Measurements from ENCODE around the gene CXCL11. TPM values are rescaled to one million over a fixed set of nuclear protein-coding genes. Genes with fewer than 3 reads are reported as not detected.

The CXCL11 gene
- 0.04 and 0.14 TPM in 2 replicates for polyA plus RNA-seq (2013)

GRCh38 chr4:76035799-76036380 lies at the start of gene CXCL11:
Gene CXCL11, minus strand, starts transcription at chr4:76036070. Its CDS starts 83 bp downstream, at chr4:76035987.
- H3K79me1 ChIP-seq (ENCODE audit: low read length), result no peaks in the 10 kb centered on the region
- H4K8ac ChIP-seq (ENCODE audit: low read depth, low read length), result no peak within 1 kb of the TSS
- H3K27ac ChIP-seq (ENCODE audit: low read depth, low read length), result no peak within 1 kb of the TSS
- no peak within 1 kb of the TSS for H2BK120ac ChIP-seq (ENCODE audit: insufficient read depth, low read length, poor library complexity)
- H3K18ac ChIP-seq (ENCODE audit: low read length), result no peak within 1 kb of the TSS
- H4K12ac ChIP-seq (ENCODE audit: low read depth, low read length), result no peak within 1 kb of the TSS
- no peak within 1 kb of the TSS for H3K9ac ChIP-seq (ENCODE audit: low read length)
- WGBS (ENCODE audit: extremely low coverage, insufficient coverage, insufficient read length), result no CpG with 5 or more reads among the region's 2 CpGs
- no peak within 1 kb of the TSS for H2BK12ac ChIP-seq (ENCODE audit: low read length)
- no peaks in the 10 kb centered on the region for H3K36me3 ChIP-seq (ENCODE audit: control insufficient read depth in 1 of 2, insufficient read depth in 2 of 2, low read length in 2 of 2)
- H3K79me2 ChIP-seq (ENCODE audit: control insufficient read depth, insufficient read depth, low read length, poor library complexity), result no peaks in the 10 kb centered on the region
- no peak within 1 kb of the TSS for H2AFZ ChIP-seq (ENCODE audit: insufficient read depth, low read length, poor library complexity)
- no peak within 1 kb of the TSS for H3K14ac ChIP-seq (ENCODE audit: low read length)
- H3K27me3 ChIP-seq (ENCODE audit: insufficient read depth, low read length), result no peaks in the 10 kb centered on the region
- no peaks in the 10 kb centered on the region for H3K9me3 ChIP-seq (ENCODE audit: insufficient read depth, low read depth, low read length)
- H4K91ac ChIP-seq (ENCODE audit: low read depth, low read length), result no peak within 1 kb of the TSS
- H3K4me1 ChIP-seq (ENCODE audit: control insufficient read depth in 1 of 2, insufficient read depth in 2 of 2, low read length in 2 of 2), result no peaks in the 10 kb centered on the region
- no peak within 1 kb of the TSS for H3K4me2 ChIP-seq (ENCODE audit: low read length)
- H3K4ac ChIP-seq (ENCODE audit: low read depth, low read length), result no peak within 1 kb of the TSS
- H3K4me3 ChIP-seq (ENCODE audit: low read depth, low read length), result peak within 1 kb of the TSS; percentile 20
- H2BK5ac ChIP-seq (ENCODE audit: low read depth, low read length, poor library complexity), result no peak within 1 kb of the TSS
- no peak within 1 kb of the TSS for H2AK5ac ChIP-seq (ENCODE audit: low read length)
- H3K23ac ChIP-seq (ENCODE audit: low read length), result peak within 1 kb of the TSS; percentile 44
- no peak for DNase-seq

DNA sequence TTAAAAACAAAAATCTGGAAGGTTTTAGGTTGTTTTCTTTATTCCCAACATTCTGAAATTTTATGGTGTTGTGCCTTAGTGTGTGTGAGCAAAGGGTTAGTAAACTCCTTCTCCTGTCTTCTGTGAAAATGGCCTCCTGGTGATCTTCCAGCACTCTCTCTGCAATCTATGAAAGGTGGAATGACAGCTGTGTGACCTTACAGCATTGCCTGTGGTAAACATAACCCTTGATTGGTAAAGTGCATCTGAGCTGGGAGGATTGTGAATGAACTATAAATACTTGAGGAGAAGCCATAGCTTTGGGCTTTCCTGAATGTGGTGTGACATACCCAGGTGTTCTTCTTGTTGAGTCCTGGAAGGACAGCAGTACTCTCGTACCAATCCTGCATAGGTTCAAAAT lies 48.7 kb upstream of the CXCL11 start:
- Histone ChIP-seq H3K14ac (ENCODE audit: low read length) (no peak overlapping the region), H4K8ac (ENCODE audit: low read depth, low read length) (no peak overlapping the region), H3K4me3 (ENCODE audit: low read depth, low read length) (no peak overlapping the region), H2BK120ac (ENCODE audit: insufficient read depth, low read length, poor library complexity) (no peak overlapping the region), H3K79me2 (ENCODE audit: control insufficient read depth, insufficient read depth, low read length, poor library complexity) (no peaks in the 10 kb centered on the region), H3K9me3 (ENCODE audit: insufficient read depth, low read depth, low read length) (no peaks in the 10 kb centered on the region), H4K12ac (ENCODE audit: low read depth, low read length) (no peak overlapping the region), H3K9ac (ENCODE audit: low read length) (no peak overlapping the region), H3K18ac (ENCODE audit: low read length) (no peak overlapping the region), H2AK5ac (ENCODE audit: low read length) (no peak overlapping the region), H3K27me3 (ENCODE audit: insufficient read depth, low read length) (no peaks in the 10 kb centered on the region), H3K4me1 (ENCODE audit: control insufficient read depth in 1 of 2, insufficient read depth in 2 of 2, low read length in 2 of 2) (no peaks in the 10 kb centered on the region), H4K91ac (ENCODE audit: low read depth, low read length) (no peak overlapping the region), H3K23ac (ENCODE audit: low read length) (no peak overlapping the region), H3K36me3 (ENCODE audit: control insufficient read depth in 1 of 2, insufficient read depth in 2 of 2, low read length in 2 of 2) (no peaks in the 10 kb centered on the region), H3K79me1 (ENCODE audit: low read length) (no peaks in the 10 kb centered on the region), H2BK12ac (ENCODE audit: low read length) (no peak overlapping the region), H3K27ac (ENCODE audit: low read depth, low read length) (no peak overlapping the region), H2AFZ (ENCODE audit: insufficient read depth, low read length, poor library complexity) (no peak overlapping the region), H3K4me2 (ENCODE audit: low read length) (no peak overlapping the region), H2BK5ac (ENCODE audit: low read depth, low read length, poor library complexity) (no peak overlapping the region), H3K4ac (ENCODE audit: low read depth, low read length) (no peak overlapping the region)
- no peak for DNase-seq
- no CpG with 5 or more reads among the region's 1 CpG for WGBS (ENCODE audit: extremely low coverage, insufficient coverage, insufficient read length)

DNA sequence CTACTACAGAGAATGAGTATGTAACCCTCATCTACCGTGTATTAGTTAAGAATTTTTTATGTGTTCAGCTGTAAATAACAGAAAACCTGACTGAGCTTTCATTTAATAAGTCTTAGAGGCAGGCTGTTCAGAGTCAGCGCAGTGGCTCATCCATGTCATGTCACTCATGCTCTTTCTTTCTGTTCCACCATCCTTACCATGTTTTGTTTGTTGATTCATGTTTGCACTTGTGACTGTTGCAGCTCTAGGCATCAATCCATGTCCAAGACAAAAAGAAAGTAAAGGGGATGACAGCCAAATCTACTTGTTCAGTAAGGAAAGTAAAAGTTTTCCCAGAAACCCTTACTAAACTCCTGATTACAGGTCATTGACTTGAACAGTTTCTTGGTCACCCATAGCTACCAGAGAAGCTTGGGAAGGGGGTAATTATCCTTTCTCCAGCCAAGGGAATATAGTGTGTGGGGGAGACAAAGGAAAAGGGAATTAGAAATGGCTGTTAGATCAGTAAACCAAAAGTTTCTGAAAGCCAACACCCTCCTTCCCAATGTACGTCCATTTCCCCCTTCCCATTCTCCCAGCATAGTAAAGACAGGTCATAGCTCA lies 47.6 kb upstream of the CXCL11 start:
- Histone ChIP-seq H3K4me1 (ENCODE audit: control insufficient read depth in 1 of 2, insufficient read depth in 2 of 2, low read length in 2 of 2) (no peaks in the 10 kb centered on the region), H2BK120ac (ENCODE audit: insufficient read depth, low read length, poor library complexity) (no peak overlapping the region), H2AFZ (ENCODE audit: insufficient read depth, low read length, poor library complexity) (no peak overlapping the region), H2AK5ac (ENCODE audit: low read length) (no peak overlapping the region), H3K79me2 (ENCODE audit: control insufficient read depth, insufficient read depth, low read length, poor library complexity) (no peaks in the 10 kb centered on the region), H3K4ac (ENCODE audit: low read depth, low read length) (no peak overlapping the region), H3K36me3 (ENCODE audit: control insufficient read depth in 1 of 2, insufficient read depth in 2 of 2, low read length in 2 of 2) (no peaks in the 10 kb centered on the region), H3K14ac (ENCODE audit: low read length) (no peak overlapping the region), H3K27ac (ENCODE audit: low read depth, low read length) (no peak overlapping the region), H3K9ac (ENCODE audit: low read length) (no peak overlapping the region), H4K8ac (ENCODE audit: low read depth, low read length) (no peak overlapping the region), H3K9me3 (ENCODE audit: insufficient read depth, low read depth, low read length) (no peaks in the 10 kb centered on the region), H4K12ac (ENCODE audit: low read depth, low read length) (no peak overlapping the region), H3K23ac (ENCODE audit: low read length) (no peak overlapping the region), H3K4me3 (ENCODE audit: low read depth, low read length) (no peak overlapping the region), H3K18ac (ENCODE audit: low read length) (no peak overlapping the region), H3K4me2 (ENCODE audit: low read length) (no peak overlapping the region), H3K79me1 (ENCODE audit: low read length) (no peaks in the 10 kb centered on the region), H2BK5ac (ENCODE audit: low read depth, low read length, poor library complexity) (no peak overlapping the region), H3K27me3 (ENCODE audit: insufficient read depth, low read length) (no peaks in the 10 kb centered on the region), H2BK12ac (ENCODE audit: low read length) (no peak overlapping the region), H4K91ac (ENCODE audit: low read depth, low read length) (no peak overlapping the region)
- no CpG with 5 or more reads among the region's 3 CpGs for WGBS (ENCODE audit: extremely low coverage, insufficient coverage, insufficient read length)
- no peak for DNase-seq

DNA sequence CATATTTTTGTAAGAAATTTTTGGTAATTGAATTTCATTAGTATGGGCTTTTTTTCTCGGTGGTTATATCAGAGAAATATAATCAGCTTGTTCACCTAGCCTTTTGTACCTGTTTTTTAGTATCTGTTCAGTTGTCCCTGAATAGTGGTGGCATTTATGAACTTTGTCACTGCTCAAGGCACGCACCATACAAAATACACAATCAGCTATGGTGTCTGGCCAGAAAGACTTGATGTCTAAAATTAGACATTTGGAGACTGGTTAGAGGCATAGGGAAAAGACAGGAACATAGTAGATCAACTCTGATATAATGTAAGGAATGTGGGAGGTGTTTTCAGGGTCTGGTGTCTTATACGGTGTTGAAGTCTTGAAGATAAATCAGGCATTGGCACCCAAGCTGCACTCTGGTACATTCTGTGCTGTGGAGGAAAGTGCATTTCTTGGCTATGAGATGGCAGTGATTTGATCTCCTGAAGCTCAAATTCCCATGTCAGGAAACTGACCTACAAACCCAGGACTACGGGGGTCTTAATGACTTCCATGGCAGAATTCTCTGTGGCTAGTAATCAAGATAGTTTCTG lies 42.3 kb upstream of the CXCL11 start:
- no peak overlapping the region for H4K8ac ChIP-seq (ENCODE audit: low read depth, low read length)
- no peaks in the 10 kb centered on the region for H3K79me2 ChIP-seq (ENCODE audit: control insufficient read depth, insufficient read depth, low read length, poor library complexity)
- no peak overlapping the region for H3K18ac ChIP-seq (ENCODE audit: low read length)
- WGBS (ENCODE audit: extremely low coverage, insufficient coverage, insufficient read length), result no CpG with 5 or more reads among the region's 4 CpGs
- no peak overlapping the region for H3K27ac ChIP-seq (ENCODE audit: low read depth, low read length)
- H3K4ac ChIP-seq (ENCODE audit: low read depth, low read length), result no peak overlapping the region
- no peak for DNase-seq
- no peak overlapping the region for H4K91ac ChIP-seq (ENCODE audit: low read depth, low read length)
- H3K14ac ChIP-seq (ENCODE audit: low read length), result no peak overlapping the region
- no peaks in the 10 kb centered on the region for H3K9me3 ChIP-seq (ENCODE audit: insufficient read depth, low read depth, low read length)
- no peak overlapping the region for H2BK12ac ChIP-seq (ENCODE audit: low read length)
- H2BK5ac ChIP-seq (ENCODE audit: low read depth, low read length, poor library complexity), result no peak overlapping the region
- no peak overlapping the region for H3K9ac ChIP-seq (ENCODE audit: low read length)
- H2AFZ ChIP-seq (ENCODE audit: insufficient read depth, low read length, poor library complexity), result no peak overlapping the region
- H3K4me2 ChIP-seq (ENCODE audit: low read length), result no peak overlapping the region
- no peaks in the 10 kb centered on the region for H3K79me1 ChIP-seq (ENCODE audit: low read length)
- H3K27me3 ChIP-seq (ENCODE audit: insufficient read depth, low read length), result no peaks in the 10 kb centered on the region
- H2AK5ac ChIP-seq (ENCODE audit: low read length), result no peak overlapping the region
- no peak overlapping the region for H2BK120ac ChIP-seq (ENCODE audit: insufficient read depth, low read length, poor library complexity)
- no peak overlapping the region for H3K4me3 ChIP-seq (ENCODE audit: low read depth, low read length)
- H3K23ac ChIP-seq (ENCODE audit: low read length), result no peak overlapping the region
- H3K36me3 ChIP-seq (ENCODE audit: control insufficient read depth in 1 of 2, insufficient read depth in 2 of 2, low read length in 2 of 2), result no peaks in the 10 kb centered on the region
- H3K4me1 ChIP-seq (ENCODE audit: control insufficient read depth in 1 of 2, insufficient read depth in 2 of 2, low read length in 2 of 2), result no peaks in the 10 kb centered on the region
- no peak overlapping the region for H4K12ac ChIP-seq (ENCODE audit: low read depth, low read length)

Data from trophoblast cell (in vitro differentiated cells and primary cell).